GM23338 (cell line): ENCODE measurements around the gene PGA3. TPM values are rescaled to one million over a fixed set of nuclear protein-coding genes. Genes with fewer than 3 reads are reported as not detected.
A peak's percentile ranks its signal among the peaks of the same experiment; 100 is the strongest.

Experiments
- ATAC-seq: fragments of 200-7000 bp; cut with Tn5 transposase; 3 replicates; pipeline ENCODE4 v1.9.1; 2020
- DNase-seq: peaks from one replicate; pipeline ENCODE4 v3.0.0-alpha.2; 2015; ENCODE audit warnings: low spot score
- H2AFZ ChIP-seq: fragments of 200-600 bp; sonication (generic); 2 replicates; pipeline ENCODE4 v1.8.0; 2016; ENCODE audit warnings: antibody characterized with exemption, mild to moderate bottlenecking, moderate library complexity
- H3F3A ChIP-seq: fragments of 200-600 bp; sonication (generic); replicated peaks from 2 replicates; pipeline ENCODE4 v1.8.0; 2017; ENCODE audit warnings: antibody characterized with exemption, mixed run types, low read depth
- H3K27ac ChIP-seq: fragments of 200-600 bp; sonication (generic); 2 replicates; pipeline ENCODE4 v1.6.1; 2016; ENCODE audit warnings: low read depth
- H3K27me3 ChIP-seq: fragments of 200-600 bp; sonication (generic); 2 replicates; pipeline ENCODE4 v1.8.0; 2016; ENCODE audit warnings: mild to moderate bottlenecking, mixed run types, moderate library complexity; ENCODE audit not compliant: insufficient read depth
- H3K36me3 ChIP-seq: fragments of 200-600 bp; sonication (generic); 2 replicates; pipeline ENCODE4 v1.8.0; 2016; ENCODE audit warnings: mild to moderate bottlenecking; ENCODE audit not compliant: insufficient read depth
- H3K4me1 ChIP-seq: fragments of 200-600 bp; sonication (generic); 2 replicates; pipeline ENCODE4 v1.8.0; 2016; ENCODE audit warnings: mild to moderate bottlenecking, moderate library complexity; ENCODE audit not compliant: insufficient read depth
- H3K4me2 ChIP-seq: fragments of 200-600 bp; sonication (generic); 2 replicates; pipeline ENCODE4 v1.7.1; 2017; ENCODE audit warnings: mixed run types
- H3K4me3 ChIP-seq: fragments of 200-600 bp; sonication (generic); 2 replicates; pipeline ENCODE4 v1.6.1; 2016; ENCODE audit warnings: mixed run types
- H3K79me2 ChIP-seq: fragments of 200-600 bp; sonication (generic); replicated peaks from 2 replicates; pipeline ENCODE4 v1.8.0; 2017; ENCODE audit warnings: mild to moderate bottlenecking; ENCODE audit not compliant: insufficient read depth
- H3K9me2 ChIP-seq: fragments of 200-600 bp; sonication (generic); 2 replicates; pipeline ENCODE4 v1.8.0; 2017; ENCODE audit not compliant: insufficient read depth
- H4K20me1 ChIP-seq: fragments of 200-600 bp; sonication (generic); replicated peaks from 2 replicates; pipeline ENCODE4 v1.8.0; 2017; ENCODE audit warnings: mild to moderate bottlenecking; ENCODE audit not compliant: insufficient read depth
- H3K27ac Mint-ChIP-seq: 2 replicates; pipeline ENCODE4 v1.8.0; 2020; ENCODE audit warnings: inconsistent platforms, mild to moderate bottlenecking, moderate library complexity, mixed read lengths
- H3K27me3 Mint-ChIP-seq: 3 replicates; pipeline ENCODE4 v1.8.0; 2022; ENCODE audit warnings: low read depth, mild to moderate bottlenecking, moderate library complexity, mixed read lengths, inconsistent platforms; ENCODE audit not compliant: insufficient read depth, poor library complexity
- H3K36me3 Mint-ChIP-seq: 3 replicates; pipeline ENCODE4 v1.8.0; 2021; ENCODE audit warnings: low read depth, mild to moderate bottlenecking, inconsistent platforms, moderate library complexity, mixed read lengths
- H3K4me1 Mint-ChIP-seq: 3 replicates; pipeline ENCODE4 v1.8.0; 2020; ENCODE audit warnings: mild to moderate bottlenecking, inconsistent platforms, mixed read lengths
- H3K4me3 Mint-ChIP-seq: 3 replicates; pipeline ENCODE4 v1.8.0; 2021; ENCODE audit warnings: moderate library complexity, mild to moderate bottlenecking, inconsistent platforms, mixed read lengths
- H3K9me3 Mint-ChIP-seq: 3 replicates; pipeline ENCODE4 v1.8.0; 2020; ENCODE audit warnings: moderate library complexity, mild to moderate bottlenecking, inconsistent platforms, mixed read lengths
- CREB1 ChIP-seq: fragments of 250-450 bp; sonication (Bioruptor Pico); IDR thresholded peaks from 2 replicates; pipeline ENCODE4 v1.5.0; 2020; ENCODE audit warnings: low read depth, mild to moderate bottlenecking, moderate library complexity
- EZH2 ChIP-seq: fragments of 200-600 bp; sonication (generic); IDR thresholded peaks from one replicate; pipeline ENCODE4 v1.8.0; 2017; ENCODE audit warnings: antibody characterized with exemption, mild to moderate bottlenecking, low read depth; ENCODE audit not compliant: unreplicated experiment
- EZH2phosphoT487 ChIP-seq: fragments of 200-600 bp; sonication (generic); IDR thresholded peaks from one replicate; pipeline ENCODE4 v1.8.1; 2018; ENCODE audit warnings: antibody characterized with exemption; ENCODE audit not compliant: unreplicated experiment
- JUNB ChIP-seq: IDR thresholded peaks from one replicate; pipeline ENCODE4 v1.6.1; 2016; ENCODE audit warnings: antibody characterized with exemption; ENCODE audit not compliant: unreplicated experiment
- NANOG ChIP-seq: IDR thresholded peaks from 2 replicates; pipeline ENCODE4 v1.6.1; 2016; ENCODE audit warnings: antibody characterized with exemption, borderline replicate concordance
- POLR2AphosphoS5 ChIP-seq: IDR thresholded peaks from 2 replicates; pipeline ENCODE4 v1.6.1; 2016; ENCODE audit warnings: antibody characterized with exemption, low read depth
- REST ChIP-seq: IDR thresholded peaks from one replicate; pipeline ENCODE4 v1.6.1; 2018; ENCODE audit warnings: antibody characterized with exemption; ENCODE audit not compliant: unreplicated experiment
- STAT1 ChIP-seq: IDR thresholded peaks from one replicate; pipeline ENCODE4 v1.6.1; 2016; ENCODE audit warnings: antibody characterized with exemption; ENCODE audit not compliant: unreplicated experiment
- ZNF114 ChIP-seq: fragments of 250-450 bp; sonication (Bioruptor Pico); IDR thresholded peaks from 2 replicates; pipeline ENCODE4 v1.5.0; 2020; ENCODE audit warnings: mild to moderate bottlenecking, moderate library complexity
- polyA plus RNA-seq: library from polyadenylated mRNA; unstranded; fragments of >200 nt; fragmentation: Nextera tagmentation; extraction: Ambion mirVana; gene quantifications from 2 replicates; pipeline ENCODE4 v1.2.1, GENCODE V29; 2016
- total RNA-seq: library from RNA; depleted of rRNA; stranded (reverse); fragments of >200 nt; shearing (Covaris generic); gene quantifications from 2 replicates; pipeline ENCODE4 v1.2.3, GENCODE V29; 2014
- TF ChIP-seq, protein P1 (sequence below): fragments of 250-450 bp; sonication (Bioruptor Pico); IDR thresholded peaks from 2 replicates; pipeline ENCODE4 v1.5.0; 2020; ENCODE audit warnings: mild to moderate bottlenecking, moderate library complexity

The PGA3 gene
- total and polyA plus RNA-seq, 2 experiments from 2014 or later = 0.37 TPM; not detected in 1

- TF ChIP-seq REST = no peak
- no peak for TF ChIP-seq CREB1
Measured at GRCh38 chr11:61193596-61193995, 9.7 kb upstream of the PGA3 start (continued).

DNA sequence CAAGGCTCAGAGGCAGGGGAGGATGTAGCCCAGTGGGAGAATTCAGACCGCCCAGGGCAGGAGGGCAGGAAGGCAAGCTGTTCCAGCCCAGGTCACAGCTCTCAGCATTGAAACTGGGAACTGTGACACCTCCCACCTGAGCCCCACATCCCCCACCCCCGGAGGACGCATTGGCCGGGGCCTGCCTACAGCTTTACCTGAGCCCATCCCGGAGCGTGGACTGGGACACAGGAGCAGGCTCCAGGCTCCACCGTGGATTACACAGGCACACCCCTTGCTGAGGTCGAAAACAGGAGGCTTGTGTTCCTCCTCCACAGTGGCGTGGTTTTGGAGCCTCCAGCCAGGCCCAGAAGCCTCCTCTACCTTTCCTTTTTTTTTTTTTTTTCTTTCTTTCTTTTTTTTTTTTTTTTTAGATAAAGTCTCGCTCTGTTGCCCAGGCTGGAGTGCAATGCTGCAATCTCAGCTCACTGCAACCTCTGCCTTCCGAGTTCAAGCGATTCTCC is 9.1 kb upstream of the PGA3 start:
- H3K4me1 Mint-ChIP-seq = peaks cover 2% of the 10 kb centered on the region; the same call in 1 of the 3 replicates
- Histone ChIP-seq H3K27ac (no peak overlapping the region), H3K79me2 (no peaks in the 10 kb centered on the region), H3K4me1 (no peaks in the 10 kb centered on the region), H3K36me3 (no peaks in the 10 kb centered on the region), H3K4me2 (no peak overlapping the region), H3K4me3 (no peak overlapping the region), H3K9me2 (no peaks in the 10 kb centered on the region), H4K20me1 (no peaks in the 10 kb centered on the region), H3F3A (no peaks in the 10 kb centered on the region), H3K27me3 (no peaks in the 10 kb centered on the region), H2AFZ (peak overlapping the region; percentile 95; the same call in 1 of the 2 replicates)
- H3K27me3 Mint-ChIP-seq = peaks cover 9% of the 10 kb centered on the region
- H3K36me3 Mint-ChIP-seq = no peaks in the 10 kb centered on the region
- DNase-seq = peak; percentile 5
- peak; percentile 68 for ATAC-seq
- no peak overlapping the region for H3K4me3 Mint-ChIP-seq
- peaks cover 7% of the 10 kb centered on the region; the same call in 2 of the 3 replicates for H3K9me3 Mint-ChIP-seq
- no peak overlapping the region for H3K27ac Mint-ChIP-seq
- TF ChIP-seq, protein P1, sequence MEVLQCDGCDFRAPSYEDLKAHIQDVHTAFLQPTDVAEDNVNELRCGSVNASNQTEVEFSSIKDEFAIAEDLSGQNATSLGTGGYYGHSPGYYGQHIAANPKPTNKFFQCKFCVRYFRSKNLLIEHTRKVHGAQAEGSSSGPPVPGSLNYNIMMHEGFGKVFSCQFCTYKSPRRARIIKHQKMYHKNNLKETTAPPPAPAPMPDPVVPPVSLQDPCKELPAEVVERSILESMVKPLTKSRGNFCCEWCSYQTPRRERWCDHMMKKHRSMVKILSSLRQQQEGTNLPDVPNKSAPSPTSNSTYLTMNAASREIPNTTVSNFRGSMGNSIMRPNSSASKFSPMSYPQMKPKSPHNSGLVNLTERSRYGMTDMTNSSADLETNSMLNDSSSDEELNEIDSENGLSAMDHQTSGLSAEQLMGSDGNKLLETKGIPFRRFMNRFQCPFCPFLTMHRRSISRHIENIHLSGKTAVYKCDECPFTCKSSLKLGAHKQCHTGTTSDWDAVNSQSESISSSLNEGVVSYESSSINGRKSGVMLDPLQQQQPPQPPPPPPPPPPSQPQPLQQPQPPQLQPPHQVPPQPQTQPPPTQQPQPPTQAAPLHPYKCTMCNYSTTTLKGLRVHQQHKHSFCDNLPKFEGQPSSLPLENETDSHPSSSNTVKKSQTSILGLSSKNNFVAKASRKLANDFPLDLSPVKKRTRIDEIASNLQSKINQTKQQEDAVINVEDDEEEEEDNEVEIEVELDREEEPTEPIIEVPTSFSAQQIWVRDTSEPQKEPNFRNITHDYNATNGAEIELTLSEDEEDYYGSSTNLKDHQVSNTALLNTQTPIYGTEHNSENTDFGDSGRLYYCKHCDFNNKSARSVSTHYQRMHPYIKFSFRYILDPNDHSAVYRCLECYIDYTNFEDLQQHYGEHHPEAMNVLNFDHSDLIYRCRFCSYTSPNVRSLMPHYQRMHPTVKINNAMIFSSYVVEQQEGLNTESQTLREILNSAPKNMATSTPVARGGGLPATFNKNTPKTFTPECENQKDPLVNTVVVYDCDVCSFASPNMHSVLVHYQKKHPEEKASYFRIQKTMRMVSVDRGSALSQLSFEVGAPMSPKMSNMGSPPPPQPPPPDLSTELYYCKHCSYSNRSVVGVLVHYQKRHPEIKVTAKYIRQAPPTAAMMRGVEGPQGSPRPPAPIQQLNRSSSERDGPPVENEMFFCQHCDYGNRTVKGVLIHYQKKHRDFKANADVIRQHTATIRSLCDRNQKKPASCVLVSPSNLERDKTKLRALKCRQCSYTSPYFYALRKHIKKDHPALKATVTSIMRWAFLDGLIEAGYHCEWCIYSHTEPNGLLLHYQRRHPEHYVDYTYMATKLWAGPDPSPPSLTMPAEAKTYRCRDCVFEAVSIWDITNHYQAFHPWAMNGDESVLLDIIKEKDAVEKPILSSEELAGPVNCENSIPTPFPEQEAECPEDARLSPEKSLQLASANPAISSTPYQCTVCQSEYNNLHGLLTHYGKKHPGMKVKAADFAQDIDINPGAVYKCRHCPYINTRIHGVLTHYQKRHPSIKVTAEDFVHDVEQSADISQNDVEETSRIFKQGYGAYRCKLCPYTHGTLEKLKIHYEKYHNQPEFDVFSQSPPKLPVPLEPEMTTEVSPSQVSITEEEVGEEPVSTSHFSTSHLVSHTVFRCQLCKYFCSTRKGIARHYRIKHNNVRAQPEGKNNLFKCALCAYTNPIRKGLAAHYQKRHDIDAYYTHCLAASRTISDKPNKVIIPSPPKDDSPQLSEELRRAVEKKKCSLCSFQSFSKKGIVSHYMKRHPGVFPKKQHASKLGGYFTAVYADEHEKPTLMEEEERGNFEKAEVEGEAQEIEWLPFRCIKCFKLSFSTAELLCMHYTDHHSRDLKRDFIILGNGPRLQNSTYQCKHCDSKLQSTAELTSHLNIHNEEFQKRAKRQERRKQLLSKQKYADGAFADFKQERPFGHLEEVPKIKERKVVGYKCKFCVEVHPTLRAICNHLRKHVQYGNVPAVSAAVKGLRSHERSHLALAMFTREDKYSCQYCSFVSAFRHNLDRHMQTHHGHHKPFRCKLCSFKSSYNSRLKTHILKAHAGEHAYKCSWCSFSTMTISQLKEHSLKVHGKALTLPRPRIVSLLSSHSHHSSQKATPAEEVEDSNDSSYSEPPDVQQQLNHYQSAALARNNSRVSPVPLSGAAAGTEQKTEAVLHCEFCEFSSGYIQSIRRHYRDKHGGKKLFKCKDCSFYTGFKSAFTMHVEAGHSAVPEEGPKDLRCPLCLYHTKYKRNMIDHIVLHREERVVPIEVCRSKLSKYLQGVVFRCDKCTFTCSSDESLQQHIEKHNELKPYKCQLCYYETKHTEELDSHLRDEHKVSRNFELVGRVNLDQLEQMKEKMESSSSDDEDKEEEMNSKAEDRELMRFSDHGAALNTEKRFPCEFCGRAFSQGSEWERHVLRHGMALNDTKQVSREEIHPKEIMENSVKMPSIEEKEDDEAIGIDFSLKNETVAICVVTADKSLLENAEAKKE (CRISPR knock-in tag) = no peak
- no peak for TF ChIP-seq EZH2phosphoT487
- TF ChIP-seq NANOG = no peak
- TF ChIP-seq JUNB = no peak
- no peak for TF ChIP-seq CREB1
- no peak for TF ChIP-seq EZH2
- no peak for TF ChIP-seq STAT1
- no peak for TF ChIP-seq ZNF114 (CRISPR knock-in tag)
- TF ChIP-seq REST = no peak
- TF ChIP-seq POLR2AphosphoS5 = no peak
